Smooth muscle cell of trachea (primary cell): ENCODE measurements around the gene CCDC187. TPM values are rescaled to one million over a fixed set of nuclear protein-coding genes. Genes with fewer than 3 reads are reported as not detected.

Source experiments
- total RNA-seq: library from RNA; depleted of rRNA; stranded (reverse); fragments of >200 nt; gene quantifications from 2 replicates; pipeline ENCODE4 v1.2.1, GENCODE V29; 2014

CCDC187 gene
- total RNA-seq: under 0.01 and 0.17 TPM in 2 replicates

DNA sequence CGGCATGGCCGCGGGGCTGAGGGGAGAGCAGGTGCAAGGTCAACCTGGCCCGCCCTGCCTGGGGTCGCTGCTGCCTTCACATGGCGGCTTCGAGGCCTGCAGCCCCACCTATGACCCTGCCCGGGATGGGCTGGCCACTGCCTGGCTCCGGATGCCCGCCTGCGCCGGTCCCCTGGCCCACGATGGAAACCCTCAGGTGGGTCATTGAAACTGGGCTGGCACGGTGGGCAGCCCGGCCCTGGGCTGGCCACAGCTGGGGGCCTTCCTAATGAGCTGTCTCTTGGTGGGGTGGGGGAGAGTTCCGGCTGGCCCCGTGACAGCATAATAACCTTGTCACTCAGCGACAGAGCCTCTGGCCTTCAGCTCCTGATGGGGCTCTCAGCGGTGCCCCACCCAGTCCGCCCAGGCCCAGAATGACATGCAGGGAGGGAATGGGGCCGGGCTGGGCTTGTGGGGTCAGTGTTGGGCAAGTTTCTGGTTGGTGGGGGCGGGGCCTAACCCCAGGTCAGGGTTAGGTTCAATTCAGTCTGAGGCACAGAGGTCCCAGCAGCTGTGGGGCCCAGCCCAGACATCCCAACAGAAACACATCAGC is at the start of gene CCDC187:
TSS of gene CCDC187 (minus strand) at position 270 of the 592 bp plus-strand sequence. CDS start at position 6, 264 bp downstream.

DNA sequence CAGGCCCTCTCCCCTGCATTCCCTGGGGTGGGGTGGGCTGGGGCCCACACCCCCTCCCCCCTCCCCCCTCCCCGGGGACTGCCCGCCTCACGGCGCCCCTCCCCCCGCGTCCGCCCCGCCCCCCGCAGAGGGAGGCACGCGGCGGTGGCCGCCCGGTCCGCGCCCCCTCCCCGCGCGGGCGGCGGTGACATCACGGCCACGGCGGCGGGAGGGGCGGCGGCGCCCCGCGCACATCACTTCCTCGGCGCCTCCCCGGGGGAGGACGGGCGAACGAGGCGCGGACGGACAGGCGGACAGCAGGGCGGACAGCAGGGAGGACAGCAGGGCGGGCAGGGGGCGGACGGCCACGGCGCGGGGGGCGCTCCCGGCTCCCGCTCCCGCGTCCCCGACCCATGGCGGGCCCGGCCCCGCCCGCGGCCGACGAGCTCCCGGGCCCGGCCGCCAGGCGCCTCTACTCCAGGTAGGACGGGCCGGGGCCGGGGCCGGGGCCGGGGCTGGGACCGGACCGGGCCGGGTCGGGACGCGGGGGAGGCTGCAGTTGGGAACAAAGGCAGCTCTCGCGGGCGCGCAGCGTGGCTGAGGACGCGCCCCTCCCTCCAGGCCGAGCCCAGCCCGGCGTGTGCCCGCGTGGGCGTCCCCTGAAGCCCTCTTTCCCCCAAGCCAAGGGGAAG is 23.5 kb upstream of the CCDC187 start, which contains the start of gene GPSM1:
TSS of gene GPSM1 (plus strand) at position 236 of the 671 bp plus-strand sequence. CDS start at position 393, 157 bp downstream.

DNA sequence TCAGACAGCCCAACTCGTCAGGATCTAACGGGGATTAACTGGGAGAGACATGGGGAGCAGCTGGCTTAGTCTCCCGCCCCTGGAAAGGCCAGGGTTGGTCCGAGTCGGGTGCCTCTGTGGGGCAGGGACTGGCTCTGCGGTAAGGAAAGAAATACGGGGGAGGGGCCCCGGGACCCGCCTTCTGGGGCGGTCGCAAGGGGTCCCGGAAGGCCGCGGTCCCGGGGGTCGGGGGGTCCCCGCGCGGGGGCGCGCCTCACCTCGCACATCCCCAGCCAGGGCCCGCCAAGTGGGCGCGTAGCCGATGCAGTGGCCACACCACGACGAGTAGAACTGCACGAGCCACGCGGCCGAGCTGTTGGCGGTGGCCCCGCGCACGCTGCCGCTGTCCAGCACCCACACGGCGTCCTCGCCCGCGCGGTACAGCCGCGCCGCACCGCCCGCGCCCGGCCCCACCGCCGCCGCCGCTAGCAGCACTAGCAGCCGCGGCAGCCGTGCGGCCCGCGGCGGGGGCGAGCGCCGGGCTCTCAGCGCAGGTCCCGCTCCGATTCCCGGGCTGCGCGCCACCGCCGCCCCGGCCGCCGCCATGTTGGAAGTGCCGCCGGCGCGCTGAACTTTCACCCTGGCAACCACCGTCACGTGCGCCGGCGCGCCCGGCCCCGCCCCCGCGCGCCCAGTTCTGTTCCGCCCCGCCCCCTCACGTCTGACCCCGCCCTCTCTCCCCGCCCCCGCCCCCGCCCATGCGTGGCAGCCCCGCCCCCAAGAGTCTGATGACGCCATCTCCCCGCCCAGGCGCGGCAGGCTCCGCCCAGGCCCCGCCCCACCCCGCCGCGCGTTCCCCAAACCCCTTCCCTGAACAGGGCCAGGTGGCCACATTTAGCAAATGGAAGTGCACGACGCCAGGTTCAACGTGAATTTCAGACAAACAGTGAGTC is 58.4 kb downstream of the CCDC187 start, which contains the start of gene QSOX2:
TSS of gene QSOX2 (minus strand) at position 594 of the 932 bp plus-strand sequence. CDS start at position 585, 9 bp downstream.

DNA sequence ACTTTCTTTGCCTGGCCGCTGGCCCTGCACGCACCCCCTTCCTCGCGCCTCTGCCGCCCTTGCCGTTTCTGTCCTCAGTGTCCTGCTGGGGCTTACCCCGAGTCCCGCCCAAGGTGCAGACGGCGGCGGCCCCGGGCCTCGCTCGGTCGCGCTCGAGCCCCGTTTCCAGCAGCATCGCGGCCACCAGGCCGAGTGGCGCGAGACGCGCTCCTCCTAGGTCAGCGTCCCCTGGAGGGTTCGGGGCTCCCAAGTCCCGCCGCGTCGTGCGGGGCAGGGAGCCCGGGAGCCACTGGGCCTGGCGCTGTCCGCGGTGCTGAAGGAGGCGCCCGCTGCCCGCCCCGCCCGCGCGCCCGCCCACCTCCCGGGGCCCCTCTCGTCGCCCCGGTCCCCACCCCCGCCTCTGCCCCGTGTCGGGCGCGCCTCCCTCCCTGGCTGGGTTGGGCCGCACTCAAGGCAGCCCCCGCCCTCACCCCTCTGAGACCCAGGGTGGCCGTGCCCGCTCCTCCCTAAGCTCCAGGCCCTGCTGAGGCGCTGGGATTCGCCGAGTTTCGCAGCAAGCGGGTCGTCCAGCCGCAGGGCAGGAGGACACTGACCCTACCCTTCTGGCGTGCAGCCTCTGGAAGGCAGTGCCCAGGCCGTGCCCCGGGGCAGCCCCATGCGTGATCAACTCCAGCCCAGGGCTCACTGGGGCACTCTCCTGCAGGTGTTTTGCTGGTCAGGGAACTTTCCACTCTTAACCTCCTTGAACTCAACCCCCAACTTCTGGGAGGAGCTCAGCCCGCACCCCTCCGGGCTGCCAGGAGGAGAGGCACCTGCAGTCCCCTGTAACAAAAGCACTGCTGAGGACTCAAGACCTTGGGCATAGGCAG is 98.8 kb downstream of the CCDC187 start, which contains the start of gene LHX3:
TSS of gene LHX3 (minus strand) at position 291 of the 869 bp plus-strand sequence. CDS start at position 175, 116 bp downstream.

Other genes starting within 250 kb of the CCDC187 start
- gene NACC2, start 208.8 kb downstream of the CCDC187 start, total RNA-seq: 19.9 and 30.3 TPM in 2 replicates
- gene TMEM250, start 185.2 kb downstream of the CCDC187 start, total RNA-seq: 43.1 and 80.7 TPM in 2 replicates
- gene LHX3, start 99.0 kb downstream of the CCDC187 start, total RNA-seq: under 0.01 TPM in 1 of 2 replicates, not detected in the other
- 12.2 and 18.9 TPM in 2 replicates for gene QSOX2, start 58.3 kb downstream of the CCDC187 start, total RNA-seq
- 104 and 143 TPM in 2 replicates for gene GPSM1, start 23.4 kb upstream of the CCDC187 start, total RNA-seq
- 14.6 and 24.7 TPM in 2 replicates for gene DNLZ, start 59.6 kb upstream of the CCDC187 start, total RNA-seq
- gene CARD9, start 69.6 kb upstream of the CCDC187 start, total RNA-seq: 0.87 and 1.3 TPM in 2 replicates
- gene SNAPC4, start 96.1 kb upstream of the CCDC187 start, total RNA-seq: 7.7 and 9.6 TPM in 2 replicates
- 25.6 and 37.7 TPM in 2 replicates for gene ENTR1, start 106.5 kb upstream of the CCDC187 start, total RNA-seq
- 50.1 and 55.1 TPM in 2 replicates for gene PMPCA, start 106.6 kb upstream of the CCDC187 start, total RNA-seq
- 8.0 and 13.1 TPM in 2 replicates for gene INPP5E, start 135.8 kb upstream of the CCDC187 start, total RNA-seq
- 34.3 and 40.9 TPM in 2 replicates for gene SEC16A, start 178.9 kb upstream of the CCDC187 start, total RNA-seq
- gene NOTCH1, start 242.0 kb upstream of the CCDC187 start, total RNA-seq: 13.7 and 31.6 TPM in 2 replicates